H9 (cell line): ENCODE measurements around the gene SH2D3C. TPM values are rescaled to one million over a fixed set of nuclear protein-coding genes. Genes with fewer than 3 reads are reported as not detected.
A peak's percentile ranks its signal among the peaks of the same experiment; 100 is the strongest.

Source experiments
- DNase-seq: peaks from one replicate; pipeline ENCODE4 v3.0.0-alpha.2; 2017
- H2AFZ ChIP-seq: one replicate; pipeline ENCODE4 v1.6.1; 2013; ENCODE audit warnings: mild to moderate bottlenecking, low read length, control low read depth, moderate library complexity
- H2AK5ac ChIP-seq: 2 replicates; pipeline ENCODE4 v1.6.1; 2013; ENCODE audit warnings: low read length, control low read depth, mixed read lengths; ENCODE audit not compliant: insufficient read length
- H2BK120ac ChIP-seq: one replicate; pipeline ENCODE4 v1.6.1; 2013; ENCODE audit warnings: low read depth, mild to moderate bottlenecking, low read length, control low read depth, inconsistent platforms; ENCODE audit not compliant: poor library complexity, severe bottlenecking
- H2BK12ac ChIP-seq: 2 replicates; pipeline ENCODE4 v1.6.1; 2013; ENCODE audit warnings: low read length, control low read depth, mixed read lengths, low read depth; ENCODE audit not compliant: insufficient read length
- H2BK15ac ChIP-seq: 2 replicates; pipeline ENCODE4 v1.6.1; 2013; ENCODE audit warnings: low read depth, low read length, control low read depth
- H2BK20ac ChIP-seq: one replicate; pipeline ENCODE4 v1.6.1; 2013; ENCODE audit warnings: low read depth, mild to moderate bottlenecking, low read length, control low read depth, inconsistent platforms; ENCODE audit not compliant: poor library complexity, severe bottlenecking
- H2BK5ac ChIP-seq: 2 replicates; pipeline ENCODE4 v1.6.1; 2013; ENCODE audit warnings: low read length, control low read depth, mixed read lengths; ENCODE audit not compliant: insufficient read length
- H3K14ac ChIP-seq: 2 replicates; pipeline ENCODE4 v1.6.1; 2013; ENCODE audit warnings: low read length, control low read depth; ENCODE audit not compliant: insufficient read depth
- H3K18ac ChIP-seq: 2 replicates; pipeline ENCODE4 v1.6.1; 2013; ENCODE audit warnings: low read depth, mild to moderate bottlenecking, mixed read lengths, low read length, control low read depth; ENCODE audit not compliant: insufficient read length
- H3K23ac ChIP-seq: 2 replicates; pipeline ENCODE4 v1.6.1; 2013; ENCODE audit warnings: low read length, control low read depth, mixed read lengths, low read depth; ENCODE audit not compliant: insufficient read length
- H3K23me2 ChIP-seq: 2 replicates; pipeline ENCODE4 v1.6.1; 2013; ENCODE audit warnings: low read depth, mild to moderate bottlenecking, mixed read lengths, low read length, control low read depth; ENCODE audit not compliant: insufficient read length, poor library complexity, severe bottlenecking
- H3K27ac ChIP-seq: 2 replicates; pipeline ENCODE4 v1.5.1; 2013; ENCODE audit warnings: low read length, control low read depth, mixed read lengths, low read depth; ENCODE audit not compliant: insufficient read length
- H3K27me3 ChIP-seq: 2 replicates; pipeline ENCODE4 v1.6.1; 2013; ENCODE audit warnings: low read length, control low read depth, inconsistent platforms; ENCODE audit not compliant: insufficient read depth
- H3K4ac ChIP-seq: 2 replicates; pipeline ENCODE4 v1.6.1; 2013; ENCODE audit warnings: low read depth, mild to moderate bottlenecking, control low read depth, inconsistent platforms, low read length, moderate library complexity
- H3K4me1 ChIP-seq: 2 replicates; pipeline ENCODE4 v1.6.1; 2013; ENCODE audit warnings: low read length, control low read depth, inconsistent platforms; ENCODE audit not compliant: insufficient read depth
- H3K4me2 ChIP-seq: 2 replicates; pipeline ENCODE4 v1.6.1; 2013; ENCODE audit warnings: low read length, control low read depth, mixed read lengths; ENCODE audit not compliant: insufficient read length, insufficient read depth
- H3K56ac ChIP-seq: 2 replicates; pipeline ENCODE4 v1.6.1; 2013; ENCODE audit warnings: low read depth, mild to moderate bottlenecking, mixed read lengths, low read length, control low read depth; ENCODE audit not compliant: insufficient read length
- H3K79me1 ChIP-seq: 2 replicates; pipeline ENCODE4 v1.6.1; 2013; ENCODE audit warnings: low read depth, mild to moderate bottlenecking, moderate library complexity, low read length, control low read depth, inconsistent platforms; ENCODE audit not compliant: insufficient read depth, poor library complexity, severe bottlenecking
- H3K79me2 ChIP-seq: 2 replicates; pipeline ENCODE4 v1.6.1; 2013; ENCODE audit warnings: low read length, control low read depth, inconsistent platforms; ENCODE audit not compliant: insufficient read depth
- H3K9ac ChIP-seq: 2 replicates; pipeline ENCODE4 v1.6.1; 2013; ENCODE audit warnings: low read length, control low read depth, mixed read lengths; ENCODE audit not compliant: insufficient read length; ENCODE audit errors: extremely low read depth
- H3K9me3 ChIP-seq: one replicate; pipeline ENCODE4 v1.6.1; 2013; ENCODE audit warnings: low read depth, low read length, inconsistent platforms; ENCODE audit not compliant: control insufficient read depth
- H3T11ph ChIP-seq: one replicate; pipeline ENCODE4 v1.6.1; 2013; ENCODE audit warnings: mild to moderate bottlenecking, low read length, control low read depth, inconsistent platforms
- H4K20me1 ChIP-seq: one replicate; pipeline ENCODE4 v1.6.1; 2013; ENCODE audit not compliant: control insufficient read depth, insufficient read length, insufficient read depth
- H4K5ac ChIP-seq: 2 replicates; pipeline ENCODE4 v1.6.1; 2013; ENCODE audit warnings: low read depth, mild to moderate bottlenecking, mixed read lengths, low read length, control low read depth; ENCODE audit not compliant: insufficient read length
- H4K8ac ChIP-seq: replicated peaks from 2 replicates; pipeline ENCODE4 v1.6.1; 2013; ENCODE audit warnings: low read length, control low read depth, mixed read lengths, low read depth; ENCODE audit not compliant: insufficient read length
- H4K91ac ChIP-seq: 2 replicates; pipeline ENCODE4 v1.6.1; 2013; ENCODE audit warnings: low read depth, mild to moderate bottlenecking, moderate library complexity, mixed read lengths, low read length, control low read depth; ENCODE audit not compliant: insufficient read length
- H3K27ac Mint-ChIP-seq, 3 experiments: 2 replicates in 2 of 3; 3 replicates in 1 of 3; pipeline ENCODE4 v1.8.0; 2020 to 2021; ENCODE audit warnings: mixed read lengths in 3 of 3, mild to moderate bottlenecking in 1 of 3, moderate library complexity in 1 of 3
- H3K27me3 Mint-ChIP-seq: 2 replicates; pipeline ENCODE4 v1.8.0; 2021; ENCODE audit warnings: low read depth, mild to moderate bottlenecking, moderate library complexity, mixed read lengths
- H3K36me3 Mint-ChIP-seq, 3 experiments: 2 replicates in 2 of 3; 3 replicates in 1 of 3; pipeline ENCODE4 v1.8.0; 2020 to 2021; ENCODE audit warnings: low read depth in 3 of 3, mixed read lengths in 3 of 3; ENCODE audit not compliant: insufficient read depth in 1 of 3
- H3K4me1 Mint-ChIP-seq, 2 experiments: 2 replicates each; pipeline ENCODE4 v1.8.0; 2020; ENCODE audit warnings: mixed read lengths in 2 of 2
- H3K4me3 Mint-ChIP-seq, 2 experiments: 2 replicates in 1 of 2; 3 replicates in 1 of 2; pipeline ENCODE4 v1.8.0; 2020 to 2021; ENCODE audit warnings: mild to moderate bottlenecking in 2 of 2, mixed read lengths in 2 of 2, moderate library complexity in 1 of 2
- H3K9me3 Mint-ChIP-seq, 2 experiments: 2 replicates in 1 of 2; 3 replicates in 1 of 2; pipeline ENCODE4 v1.8.0; 2020; ENCODE audit warnings: mild to moderate bottlenecking in 2 of 2, mixed read lengths in 2 of 2, moderate library complexity in 1 of 2
- WGBS: extraction: QIAGEN DNeasy Blood & Tissue Kit; methylation state at CpG from one replicate; pipeline ENCODE4 v1.1.7; 2013; ENCODE audit warnings: missing lambda C conversion rate, low lambda C conversion rate, mixed read lengths; ENCODE audit not compliant: insufficient read length; ENCODE audit errors: extremely low coverage; 5-methylcytosine and 5-hydroxymethylcytosine counted together
- total RNA-seq: library from RNA; stranded (reverse); gene quantifications from 2 replicates; pipeline ENCODE4 v1.2.1, GENCODE V29; 2021
- TF ChIP-seq, protein P1 (sequence below): fragments of 200-600 bp; sonication (generic); conservative IDR thresholded peaks from 3 replicates; pipeline ENCODE4 v1.8.0; 2021; ENCODE audit warnings: antibody characterized with exemption, mild to moderate bottlenecking

SH2D3C gene
- total RNA-seq, 1 experiment from 2014 or later, result 1.7 TPM

DNA sequence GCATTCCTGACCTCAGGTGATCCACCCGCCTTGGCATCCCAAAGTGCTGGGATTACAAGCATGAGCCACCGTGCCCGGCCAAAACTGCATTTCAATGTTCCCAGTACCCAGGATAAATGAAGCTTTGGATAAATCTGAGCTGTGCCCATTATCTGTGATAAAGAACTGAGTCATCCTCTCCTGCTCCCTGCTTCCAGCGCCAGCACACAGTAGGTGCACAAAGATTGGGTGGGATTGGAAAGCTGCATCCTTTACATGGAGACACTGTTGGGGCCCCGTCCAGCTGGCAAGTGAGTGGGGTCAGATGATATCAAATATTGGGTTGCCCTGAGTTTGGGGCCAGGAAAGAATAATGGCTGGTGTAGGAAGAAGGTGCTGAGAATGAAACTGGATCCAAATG, 17.4 kb downstream of the SH2D3C start:
- Histone ChIP-seq H2BK15ac (no peak overlapping the region), H3K18ac (no peak overlapping the region), H3K27me3 (no peaks in the 10 kb centered on the region; the same call in 1 of the 2 replicates), H3K4me1 (peaks cover 7% of the 10 kb centered on the region; the same call in 1 of the 2 replicates), H3K9ac (no peak overlapping the region), H4K8ac (no peak overlapping the region), H4K5ac (no peak overlapping the region), H2AFZ (no peak overlapping the region), H3K23ac (no peak overlapping the region), H3K23me2 (no peaks in the 10 kb centered on the region), H3K56ac (no peak overlapping the region), H2BK120ac (no peak overlapping the region), H2BK20ac (no peak overlapping the region), H2AK5ac (no peak overlapping the region), H3K4me2 (no peak overlapping the region), H4K20me1 (no peaks in the 10 kb centered on the region), H3T11ph (no peak overlapping the region), H3K79me2 (no peaks in the 10 kb centered on the region), H4K91ac (no peak overlapping the region), H3K4ac (no peak overlapping the region), H3K27ac (no peak overlapping the region), H3K9me3 (no peaks in the 10 kb centered on the region), H2BK12ac (no peak overlapping the region), H2BK5ac (no peak overlapping the region), H3K14ac (no peak overlapping the region), H3K79me1 (no peaks in the 10 kb centered on the region)
- peaks cover 28 to 37% of the 10 kb centered on the region in 2 experiments for H3K4me1 Mint-ChIP-seq
- H3K27me3 Mint-ChIP-seq, result peaks cover 24% of the 10 kb centered on the region
- peak overlapping the region in 1 of 3 experiments; percentile 59; a peak in 1 of 7 replicates for H3K27ac Mint-ChIP-seq
- H3K36me3 Mint-ChIP-seq, result no peaks in the 10 kb centered on the region
- TF ChIP-seq, protein P1, sequence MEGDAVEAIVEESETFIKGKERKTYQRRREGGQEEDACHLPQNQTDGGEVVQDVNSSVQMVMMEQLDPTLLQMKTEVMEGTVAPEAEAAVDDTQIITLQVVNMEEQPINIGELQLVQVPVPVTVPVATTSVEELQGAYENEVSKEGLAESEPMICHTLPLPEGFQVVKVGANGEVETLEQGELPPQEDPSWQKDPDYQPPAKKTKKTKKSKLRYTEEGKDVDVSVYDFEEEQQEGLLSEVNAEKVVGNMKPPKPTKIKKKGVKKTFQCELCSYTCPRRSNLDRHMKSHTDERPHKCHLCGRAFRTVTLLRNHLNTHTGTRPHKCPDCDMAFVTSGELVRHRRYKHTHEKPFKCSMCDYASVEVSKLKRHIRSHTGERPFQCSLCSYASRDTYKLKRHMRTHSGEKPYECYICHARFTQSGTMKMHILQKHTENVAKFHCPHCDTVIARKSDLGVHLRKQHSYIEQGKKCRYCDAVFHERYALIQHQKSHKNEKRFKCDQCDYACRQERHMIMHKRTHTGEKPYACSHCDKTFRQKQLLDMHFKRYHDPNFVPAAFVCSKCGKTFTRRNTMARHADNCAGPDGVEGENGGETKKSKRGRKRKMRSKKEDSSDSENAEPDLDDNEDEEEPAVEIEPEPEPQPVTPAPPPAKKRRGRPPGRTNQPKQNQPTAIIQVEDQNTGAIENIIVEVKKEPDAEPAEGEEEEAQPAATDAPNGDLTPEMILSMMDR, result no peak
- no peak for DNase-seq
- no peaks in the 10 kb centered on the region; a peak in 1 of 5 replicates for H3K9me3 Mint-ChIP-seq
- 0 out of 5 replicates have a peak overlapping the region, but pooled peaks of 1 of the 2 experiments have one; percentile 11 for H3K4me3 Mint-ChIP-seq
- no CpG with 5 or more reads among the region's 5 CpGs for WGBS
